HEK293 (cell line): ENCODE measurements around the gene TIGD1.

Source experiments
- ATF2 ChIP-seq: fragments of 450-650 bp; formaldehyde crosslinking; IDR thresholded peaks from 2 replicates; pipeline ENCODE4 v1.5.1; 2016; ENCODE audit warnings: missing biosample characterization, missing genetic modification characterization, low read depth
- BCL11A ChIP-seq: fragments of 450-650 bp; formaldehyde crosslinking; IDR thresholded peaks from 2 replicates; pipeline ENCODE4 v1.5.1; 2016; ENCODE audit warnings: low read depth, missing biosample characterization, missing genetic modification characterization
- KLF1 ChIP-seq: fragments of 450-650 bp; formaldehyde crosslinking; IDR thresholded peaks from 2 replicates; pipeline ENCODE4 v1.5.1; 2016; ENCODE audit warnings: missing biosample characterization, missing genetic modification characterization
- KLF8 ChIP-seq: fragments of 450-650 bp; formaldehyde crosslinking; IDR thresholded peaks from 2 replicates; pipeline ENCODE4 v1.5.1; 2016; ENCODE audit warnings: missing biosample characterization, missing genetic modification characterization
- SP3 ChIP-seq: fragments of 450-650 bp; formaldehyde crosslinking; IDR thresholded peaks from 2 replicates; pipeline ENCODE4 v1.5.1; 2016; ENCODE audit warnings: missing biosample characterization, missing genetic modification characterization
- ZEB2 ChIP-seq: fragments of 450-650 bp; formaldehyde crosslinking; IDR thresholded peaks from 2 replicates; pipeline ENCODE4 v1.5.1; 2016; ENCODE audit warnings: missing biosample characterization, missing genetic modification characterization
- ZNF221 ChIP-seq: fragments of 450-650 bp; formaldehyde crosslinking; IDR thresholded peaks from 2 replicates; pipeline ENCODE4 v1.5.1; 2017; ENCODE audit warnings: missing biosample characterization, missing genetic modification characterization, borderline replicate concordance
- ZNF626 ChIP-seq: fragments of 450-650 bp; sonication (Bioruptor Pico); formaldehyde crosslinking; IDR thresholded peaks from 2 replicates; pipeline ENCODE4 v1.5.1; 2018; ENCODE audit warnings: missing biosample characterization, missing genetic modification characterization, inconsistent platforms
- ZNF639 ChIP-seq: fragments of 450-650 bp; formaldehyde crosslinking; IDR thresholded peaks from 2 replicates; pipeline ENCODE4 v1.5.1; 2016; ENCODE audit warnings: missing biosample characterization, missing genetic modification characterization
- ZNF76 ChIP-seq: fragments of 450-650 bp; formaldehyde crosslinking; IDR thresholded peaks from 2 replicates; pipeline ENCODE4; 2016; ENCODE audit warnings: low read depth, missing biosample characterization, missing genetic modification characterization, borderline replicate concordance
- ZSCAN16 ChIP-seq: fragments of 450-650 bp; formaldehyde crosslinking; IDR thresholded peaks from 2 replicates; pipeline ENCODE4 v1.5.1; 2016; ENCODE audit warnings: missing biosample characterization, missing genetic modification characterization
- TF ChIP-seq, protein P1 (sequence below): fragments of 450-650 bp; IDR thresholded peaks from 2 replicates; pipeline ENCODE4 v1.5.1; 2018; ENCODE audit warnings: missing biosample characterization, mild to moderate bottlenecking, missing genetic modification characterization
- TF ChIP-seq, protein P2 (sequence below): fragments of 450-650 bp; formaldehyde crosslinking; IDR thresholded peaks from 2 replicates; pipeline ENCODE4 v1.5.1; 2016; ENCODE audit warnings: missing biosample characterization, missing genetic modification characterization

- TF ChIP-seq, protein P1, sequence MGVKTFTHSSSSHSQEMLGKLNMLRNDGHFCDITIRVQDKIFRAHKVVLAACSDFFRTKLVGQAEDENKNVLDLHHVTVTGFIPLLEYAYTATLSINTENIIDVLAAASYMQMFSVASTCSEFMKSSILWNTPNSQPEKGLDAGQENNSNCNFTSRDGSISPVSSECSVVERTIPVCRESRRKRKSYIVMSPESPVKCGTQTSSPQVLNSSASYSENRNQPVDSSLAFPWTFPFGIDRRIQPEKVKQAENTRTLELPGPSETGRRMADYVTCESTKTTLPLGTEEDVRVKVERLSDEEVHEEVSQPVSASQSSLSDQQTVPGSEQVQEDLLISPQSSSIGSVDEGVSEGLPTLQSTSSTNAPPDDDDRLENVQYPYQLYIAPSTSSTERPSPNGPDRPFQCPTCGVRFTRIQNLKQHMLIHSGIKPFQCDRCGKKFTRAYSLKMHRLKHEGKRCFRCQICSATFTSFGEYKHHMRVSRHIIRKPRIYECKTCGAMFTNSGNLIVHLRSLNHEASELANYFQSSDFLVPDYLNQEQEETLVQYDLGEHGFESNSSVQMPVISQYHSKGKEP (tag by site-specific recombination), result no peak
- TF ChIP-seq ZNF221 (tag by site-specific recombination) (no peak), ZNF76 (tag by site-specific recombination) (no peak), ZEB2 (tag by site-specific recombination) (no peak), ZNF626 (tag by site-specific recombination) (no peak), BCL11A (tag by site-specific recombination) (no peak), SP3 (no peak), ATF2 (no peak), KLF8 (tag by site-specific recombination) (no peak), KLF1 (tag by site-specific recombination) (no peak), ZNF639 (no peak), ZSCAN16 (tag by site-specific recombination) (no peak)
- TF ChIP-seq, protein P2, sequence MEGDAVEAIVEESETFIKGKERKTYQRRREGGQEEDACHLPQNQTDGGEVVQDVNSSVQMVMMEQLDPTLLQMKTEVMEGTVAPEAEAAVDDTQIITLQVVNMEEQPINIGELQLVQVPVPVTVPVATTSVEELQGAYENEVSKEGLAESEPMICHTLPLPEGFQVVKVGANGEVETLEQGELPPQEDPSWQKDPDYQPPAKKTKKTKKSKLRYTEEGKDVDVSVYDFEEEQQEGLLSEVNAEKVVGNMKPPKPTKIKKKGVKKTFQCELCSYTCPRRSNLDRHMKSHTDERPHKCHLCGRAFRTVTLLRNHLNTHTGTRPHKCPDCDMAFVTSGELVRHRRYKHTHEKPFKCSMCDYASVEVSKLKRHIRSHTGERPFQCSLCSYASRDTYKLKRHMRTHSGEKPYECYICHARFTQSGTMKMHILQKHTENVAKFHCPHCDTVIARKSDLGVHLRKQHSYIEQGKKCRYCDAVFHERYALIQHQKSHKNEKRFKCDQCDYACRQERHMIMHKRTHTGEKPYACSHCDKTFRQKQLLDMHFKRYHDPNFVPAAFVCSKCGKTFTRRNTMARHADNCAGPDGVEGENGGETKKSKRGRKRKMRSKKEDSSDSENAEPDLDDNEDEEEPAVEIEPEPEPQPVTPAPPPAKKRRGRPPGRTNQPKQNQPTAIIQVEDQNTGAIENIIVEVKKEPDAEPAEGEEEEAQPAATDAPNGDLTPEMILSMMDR, result no peak
These were observed 6.1 kb upstream of the TIGD1 start for GRCh38 chr2:232556426-232556825.
